Stomach (tissue), 4 donors: ENCODE measurements around the gene CDRT4.

Experiments used
- CTCF ChIP-seq, 7 experiments: fragments of 450-650 bp in 4 of 7; fragments of 200-600 bp in 3 of 7; sonication (generic) in 3 of 7; IDR thresholded peaks; one replicate each; pipeline ENCODE4 v1.5.1; 2016 to 2019; ENCODE audit warnings: antibody characterized with exemption in 7 of 7, control low read depth in 2 of 7, mild to moderate bottlenecking in 1 of 7
- EP300 ChIP-seq: sonication (generic); formaldehyde crosslinking; IDR thresholded peaks from one replicate; pipeline ENCODE4 v1.6.1; 2017; ENCODE audit warnings: antibody characterized with exemption
- POLR2A ChIP-seq, 4 donors: fragments of 450-650 bp; IDR thresholded peaks; one replicate each; pipeline ENCODE4 v1.6.1; 2016; ENCODE audit warnings: antibody characterized with exemption in 4 of 4, control low read depth in 2 of 4, mild to moderate bottlenecking in 1 of 4, moderate library complexity in 1 of 4

- no peak for TF ChIP-seq CTCF (IDR thresholded peaks at IDR 0.05)
- no peak for TF ChIP-seq POLR2A (IDR thresholded peaks at IDR 0.05)
- TF ChIP-seq EP300: peak; percentile 99
These were observed 36.2 kb downstream of the CDRT4 start for GRCh38 chr17:15431196-15431595.
